KMS-11 (cell line): Measurements from ENCODE around the gene PTPRN2.

Source experiments
- H2AFZ ChIP-seq: fragments of 200-600 bp; sonication (generic); 2 replicates; pipeline ENCODE4 v1.6.1; 2016; ENCODE audit warnings: antibody characterized with exemption, mixed run types, low read depth
- H3K27ac ChIP-seq: fragments of 200-600 bp; sonication (generic); 2 replicates; pipeline ENCODE4 v1.6.1; 2016; ENCODE audit warnings: mild to moderate bottlenecking, mixed run types
- H3K27me3 ChIP-seq: fragments of 200-600 bp; sonication (generic); 2 replicates; pipeline ENCODE4 v1.6.1; 2017; ENCODE audit warnings: mild to moderate bottlenecking, low read depth, mixed run types, moderate library complexity; ENCODE audit not compliant: insufficient read depth
- H3K36me3 ChIP-seq: fragments of 200-600 bp; sonication (generic); 2 replicates; pipeline ENCODE4 v1.6.1; 2017; ENCODE audit warnings: mild to moderate bottlenecking, mixed run types; ENCODE audit not compliant: insufficient read depth
- H3K4me1 ChIP-seq: fragments of 200-600 bp; sonication (generic); 2 replicates; pipeline ENCODE4 v1.6.1; 2016; ENCODE audit warnings: mild to moderate bottlenecking, low read depth, mixed run types; ENCODE audit not compliant: poor library complexity, severe bottlenecking
- H3K4me2 ChIP-seq: fragments of 200-600 bp; sonication (generic); 2 replicates; pipeline ENCODE4 v1.7.0; 2016; ENCODE audit warnings: mild to moderate bottlenecking, mixed run types
- H3K4me3 ChIP-seq: fragments of 200-600 bp; sonication (generic); IDR thresholded peaks from 2 replicates; pipeline ENCODE4 v1.6.1; 2017; ENCODE audit warnings: low read depth, low read length, mixed read lengths; ENCODE audit not compliant: insufficient read depth
- H3K79me2 ChIP-seq: fragments of 200-600 bp; sonication (generic); 2 replicates; pipeline ENCODE4 v1.6.1; 2016; ENCODE audit warnings: low read depth, mixed run types; ENCODE audit not compliant: insufficient read depth
- H3K9ac ChIP-seq: fragments of 200-600 bp; sonication (generic); 2 replicates; pipeline ENCODE4 v1.6.1; 2016; ENCODE audit warnings: mild to moderate bottlenecking, mixed run types
- H4K20me1 ChIP-seq: fragments of 200-600 bp; sonication (generic); 2 replicates; pipeline ENCODE4 v1.6.1; 2016; ENCODE audit warnings: mild to moderate bottlenecking, mixed run types; ENCODE audit not compliant: insufficient read depth
- TF ChIP-seq, protein P1 (sequence below): fragments of 200-600 bp; sonication (generic); conservative IDR thresholded peaks from 2 replicates; pipeline ENCODE4 v1.6.1; 2017; ENCODE audit warnings: low read depth, mild to moderate bottlenecking, antibody characterized with exemption, low read length, moderate library complexity, mixed read lengths

Gene PTPRN2

DNA sequence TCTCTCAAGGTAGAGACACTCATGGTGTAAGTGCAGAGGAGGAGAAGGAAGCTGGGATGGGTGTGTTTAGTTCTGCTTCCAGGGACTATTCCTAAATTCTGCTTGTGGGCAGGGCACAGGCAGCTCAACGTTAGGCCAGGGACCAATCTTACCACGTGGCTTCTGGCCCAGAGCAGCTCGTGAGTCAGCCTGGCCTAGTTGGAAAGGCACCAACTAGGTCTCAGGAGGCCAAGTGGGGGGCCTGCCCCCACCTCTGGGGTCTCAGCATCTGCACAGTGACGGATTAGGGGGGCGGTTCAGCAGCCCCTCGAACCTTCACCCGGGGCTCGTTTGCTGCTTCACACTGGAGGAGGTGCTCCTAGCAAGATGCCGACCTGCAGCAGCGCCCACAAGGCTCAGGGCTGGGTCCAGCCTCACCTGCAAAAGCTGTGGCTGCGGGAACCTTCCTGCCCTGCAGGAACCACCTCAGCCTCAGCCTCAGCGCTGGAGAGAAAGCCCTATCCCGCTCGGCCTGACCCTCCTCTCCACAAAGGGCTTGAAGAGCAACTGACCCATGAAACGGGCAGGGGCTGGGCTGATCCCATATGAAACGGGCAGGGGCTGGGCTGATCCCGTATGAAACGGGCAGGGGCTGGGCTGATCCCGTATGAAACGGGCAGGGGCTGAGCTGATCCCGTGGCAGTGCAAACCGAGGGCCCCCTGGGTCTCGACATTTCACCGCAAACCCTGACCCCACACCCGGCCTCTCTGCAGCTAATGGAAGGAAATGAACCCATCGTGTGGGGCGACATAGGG lies 803.4 kb downstream of the PTPRN2 start:
- Histone ChIP-seq H2AFZ (no peak overlapping the region), H3K27ac (no peak overlapping the region), H3K4me2 (no peak overlapping the region), H4K20me1 (no peaks in the 10 kb centered on the region), H3K27me3 (peaks cover 13% of the 10 kb centered on the region; the same call in 1 of the 2 replicates), H3K36me3 (no peaks in the 10 kb centered on the region), H3K79me2 (no peaks in the 10 kb centered on the region), H3K4me3 (no peak overlapping the region), H3K9ac (no peak overlapping the region), H3K4me1 (no peaks in the 10 kb centered on the region)
- TF ChIP-seq, protein P1, sequence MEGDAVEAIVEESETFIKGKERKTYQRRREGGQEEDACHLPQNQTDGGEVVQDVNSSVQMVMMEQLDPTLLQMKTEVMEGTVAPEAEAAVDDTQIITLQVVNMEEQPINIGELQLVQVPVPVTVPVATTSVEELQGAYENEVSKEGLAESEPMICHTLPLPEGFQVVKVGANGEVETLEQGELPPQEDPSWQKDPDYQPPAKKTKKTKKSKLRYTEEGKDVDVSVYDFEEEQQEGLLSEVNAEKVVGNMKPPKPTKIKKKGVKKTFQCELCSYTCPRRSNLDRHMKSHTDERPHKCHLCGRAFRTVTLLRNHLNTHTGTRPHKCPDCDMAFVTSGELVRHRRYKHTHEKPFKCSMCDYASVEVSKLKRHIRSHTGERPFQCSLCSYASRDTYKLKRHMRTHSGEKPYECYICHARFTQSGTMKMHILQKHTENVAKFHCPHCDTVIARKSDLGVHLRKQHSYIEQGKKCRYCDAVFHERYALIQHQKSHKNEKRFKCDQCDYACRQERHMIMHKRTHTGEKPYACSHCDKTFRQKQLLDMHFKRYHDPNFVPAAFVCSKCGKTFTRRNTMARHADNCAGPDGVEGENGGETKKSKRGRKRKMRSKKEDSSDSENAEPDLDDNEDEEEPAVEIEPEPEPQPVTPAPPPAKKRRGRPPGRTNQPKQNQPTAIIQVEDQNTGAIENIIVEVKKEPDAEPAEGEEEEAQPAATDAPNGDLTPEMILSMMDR: no peak

DNA sequence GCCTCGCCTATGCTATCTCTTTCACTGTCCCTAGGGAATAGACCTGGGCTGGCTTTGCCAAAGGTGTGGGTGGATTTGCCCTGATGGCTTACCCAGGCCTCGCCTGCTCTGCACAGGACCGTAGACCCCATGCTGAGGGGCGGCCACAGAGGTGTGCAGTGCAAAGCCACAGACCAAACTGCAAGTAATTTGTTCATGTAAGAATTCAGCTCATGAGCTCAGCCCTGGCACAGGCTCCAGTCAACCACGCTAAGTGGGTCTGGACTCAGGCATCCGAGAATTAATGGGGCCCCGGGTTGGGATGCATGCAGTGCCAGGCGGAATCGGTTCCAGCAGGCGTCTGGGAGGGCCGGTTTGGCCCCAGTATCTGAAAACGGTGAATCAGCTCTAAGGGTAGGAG lies 805.6 kb downstream of the PTPRN2 start:
- Histone ChIP-seq H3K27ac (no peak overlapping the region), H3K4me2 (no peak overlapping the region), H3K27me3 (peaks cover 13% of the 10 kb centered on the region; the same call in 1 of the 2 replicates), H3K79me2 (no peaks in the 10 kb centered on the region), H3K4me1 (no peaks in the 10 kb centered on the region), H3K4me3 (no peak overlapping the region), H4K20me1 (no peaks in the 10 kb centered on the region), H3K9ac (no peak overlapping the region), H2AFZ (no peak overlapping the region), H3K36me3 (no peaks in the 10 kb centered on the region)
- TF ChIP-seq, protein P1: no peak

DNA sequence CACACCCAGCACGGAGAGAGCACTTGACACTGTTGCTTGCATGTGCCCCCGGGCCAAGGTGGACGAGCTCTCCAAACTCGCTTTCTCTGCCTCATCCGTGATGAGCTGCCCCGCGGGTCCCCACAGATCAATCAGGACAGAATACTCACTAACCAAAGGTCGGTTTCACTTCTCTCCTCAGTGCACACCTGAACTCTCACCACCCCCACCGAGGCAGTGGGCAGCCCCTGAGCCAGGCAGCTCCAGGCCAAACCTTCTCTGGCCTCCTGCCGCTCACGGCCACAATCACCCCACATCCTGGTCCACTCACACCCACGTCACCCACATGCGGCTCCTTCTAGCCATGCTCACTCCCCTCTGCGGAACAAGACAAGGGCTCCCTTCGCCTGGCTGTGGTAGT lies 806.9 kb downstream of the PTPRN2 start:
- Histone ChIP-seq H2AFZ (no peak overlapping the region), H3K36me3 (no peaks in the 10 kb centered on the region), H3K27me3 (peaks cover 13% of the 10 kb centered on the region; the same call in 1 of the 2 replicates), H4K20me1 (no peaks in the 10 kb centered on the region), H3K27ac (no peak overlapping the region), H3K79me2 (no peaks in the 10 kb centered on the region), H3K4me1 (no peaks in the 10 kb centered on the region), H3K4me2 (no peak overlapping the region), H3K9ac (no peak overlapping the region), H3K4me3 (no peak overlapping the region)
- TF ChIP-seq, protein P1: no peak

DNA sequence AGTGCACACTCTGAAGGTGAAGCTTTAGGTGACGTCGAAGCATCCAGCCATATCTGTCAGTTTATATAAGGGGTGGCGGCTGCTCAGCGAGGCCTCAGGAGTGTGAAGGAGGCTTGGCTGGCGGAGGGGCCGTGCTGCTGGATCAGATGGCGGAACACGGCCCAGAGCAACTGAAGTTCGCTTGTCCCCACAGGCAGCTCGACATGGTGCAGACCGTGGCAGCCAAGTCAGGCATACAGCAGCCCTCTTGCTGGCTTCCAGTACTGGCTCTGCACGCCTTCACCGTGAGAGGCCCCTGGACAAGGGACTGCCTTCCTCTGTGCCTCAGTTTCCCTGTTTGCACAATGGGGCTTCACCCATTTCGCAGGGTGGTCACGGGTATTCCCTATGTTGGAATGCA lies 807.3 kb downstream of the PTPRN2 start:
- Histone ChIP-seq H3K9ac (no peak overlapping the region), H4K20me1 (no peaks in the 10 kb centered on the region), H3K4me2 (no peak overlapping the region), H3K27me3 (peaks cover 13% of the 10 kb centered on the region; the same call in 1 of the 2 replicates), H3K4me3 (no peak overlapping the region), H3K4me1 (no peaks in the 10 kb centered on the region), H3K36me3 (no peaks in the 10 kb centered on the region), H3K27ac (no peak overlapping the region), H3K79me2 (no peaks in the 10 kb centered on the region), H2AFZ (no peak overlapping the region)
- TF ChIP-seq, protein P1: no peak
